Smooth muscle cell (in vitro differentiated cells): ENCODE data around the gene IRF8. TPM values are rescaled to one million over a fixed set of nuclear protein-coding genes. Genes with fewer than 3 reads are reported as not detected.

Experiments
- DNase-seq: peaks from one replicate; lab custom pipeline; 2025; ENCODE audit not compliant: unreplicated experiment; lab: John Stamatoyannopoulos, UW
- H2AFZ ChIP-seq: fragments of 200-600 bp; sonication (generic); 2 replicates; pipeline ENCODE4 v1.6.0; 2016; ENCODE audit warnings: antibody characterized with exemption, low read depth, mild to moderate bottlenecking
- H3F3A ChIP-seq: fragments of 200-600 bp; sonication (generic); 2 replicates; pipeline ENCODE4 v1.6.0; 2017; ENCODE audit warnings: antibody characterized with exemption, low read depth
- H3K27ac ChIP-seq: fragments of 200-600 bp; sonication (generic); 2 replicates; pipeline ENCODE4 v1.5.1; 2016; ENCODE audit warnings: low read depth, mild to moderate bottlenecking
- H3K27me3 ChIP-seq: fragments of 200-600 bp; sonication (generic); 2 replicates; pipeline ENCODE4 v1.6.1; 2016; ENCODE audit warnings: low read depth, mild to moderate bottlenecking
- H3K36me3 ChIP-seq: fragments of 200-600 bp; sonication (generic); 2 replicates; pipeline ENCODE4 v1.5.1; 2016; ENCODE audit warnings: low read depth
- H3K4me1 ChIP-seq: fragments of 200-600 bp; sonication (generic); 2 replicates; pipeline ENCODE4 v1.5.1; 2016; ENCODE audit warnings: low read depth
- H3K4me2 ChIP-seq: fragments of 200-600 bp; sonication (generic); 2 replicates; pipeline ENCODE4 v1.6.0; 2016; ENCODE audit warnings: mild to moderate bottlenecking
- H3K4me3 ChIP-seq: fragments of 200-600 bp; sonication (generic); 2 replicates; pipeline ENCODE4 v1.5.1; 2016; ENCODE audit warnings: mild to moderate bottlenecking
- H3K79me2 ChIP-seq: fragments of 200-600 bp; sonication (generic); 2 replicates; pipeline ENCODE4 v1.6.0; 2016; ENCODE audit warnings: low read depth, mild to moderate bottlenecking
- H3K9ac ChIP-seq: fragments of 200-600 bp; sonication (generic); 2 replicates; pipeline ENCODE4 v1.6.0; 2016; ENCODE audit warnings: low read depth
- H3K9me3 ChIP-seq: fragments of 200-600 bp; sonication (generic); replicated peaks from 2 replicates; pipeline ENCODE4 v1.5.1; 2016; ENCODE audit warnings: low read depth
- H4K20me1 ChIP-seq: fragments of 200-600 bp; sonication (generic); 2 replicates; pipeline ENCODE4 v1.6.0; 2016; ENCODE audit warnings: low read depth
- WGBS: methylation state at CpG from one replicate; pipeline ENCODE4 v1.1.7; 2016; ENCODE audit warnings: low lambda C conversion rate; 5-methylcytosine and 5-hydroxymethylcytosine counted together
- polyA plus RNA-seq: library from polyadenylated mRNA; unstranded; fragments of >200 nt; fragmentation: Nextera tagmentation; extraction: Ambion mirVana; gene quantifications from 2 replicates; pipeline ENCODE4 v1.2.1, GENCODE V29; 2016
- total RNA-seq: library from RNA; depleted of rRNA; stranded (reverse); fragments of >200 nt; gene quantifications from 2 replicates; pipeline ENCODE4 v1.2.3, GENCODE V29; 2014
- TF ChIP-seq, protein P1 (sequence below): fragments of 200-600 bp; sonication (generic); IDR thresholded peaks from 2 replicates; pipeline ENCODE4 v1.5.1; 2017; ENCODE audit warnings: borderline replicate concordance, mild to moderate bottlenecking, antibody characterized with exemption; ENCODE audit not compliant: insufficient read depth, poor library complexity, severe bottlenecking

Gene IRF8
- total and polyA plus RNA-seq, 2 experiments from 2014 or later: 0.88 to 3.4 TPM

DNA sequence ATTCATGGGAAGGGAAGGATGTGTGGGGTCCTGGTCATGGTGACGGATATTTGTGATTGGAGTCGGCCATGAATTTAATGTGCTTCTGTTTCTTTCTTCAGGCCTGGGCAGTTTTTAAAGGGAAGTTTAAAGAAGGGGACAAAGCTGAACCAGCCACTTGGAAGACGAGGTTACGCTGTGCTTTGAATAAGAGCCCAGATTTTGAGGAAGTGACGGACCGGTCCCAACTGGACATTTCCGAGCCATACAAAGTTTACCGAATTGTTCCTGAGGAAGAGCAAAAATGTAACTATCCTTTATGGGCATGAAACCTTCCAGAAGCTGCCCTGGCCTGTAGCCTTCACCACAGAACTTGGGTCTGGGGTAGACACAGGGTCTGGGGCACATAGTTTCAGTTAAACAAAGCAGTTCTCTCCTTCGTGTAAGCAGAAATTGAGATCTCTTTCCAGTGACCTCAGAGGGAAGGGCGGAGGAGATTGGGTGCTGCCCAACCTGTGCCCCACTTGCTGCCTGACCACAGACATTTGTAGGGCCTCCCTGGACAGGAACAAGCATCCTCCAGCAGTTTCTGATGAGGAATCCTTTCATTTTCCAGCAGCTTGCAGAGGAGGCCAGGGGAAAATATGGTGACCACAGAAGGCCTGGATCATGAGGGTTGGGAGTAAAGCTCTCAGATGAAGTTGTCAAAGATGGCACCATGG, 10.1 kb downstream of the IRF8 start:
- H3K36me3 ChIP-seq: no peaks in the 10 kb centered on the region
- H3K79me2 ChIP-seq: no peaks in the 10 kb centered on the region
- H3K4me3 ChIP-seq: no peak overlapping the region
- H3K9me3 ChIP-seq: no peaks in the 10 kb centered on the region
- DNase-seq: no peak
- no peak overlapping the region for H3K4me2 ChIP-seq
- H2AFZ ChIP-seq: no peak overlapping the region
- peaks cover 17% of the 10 kb centered on the region for H3K4me1 ChIP-seq
- WGBS: 97% methylated on average over 10 of the region's 10 CpGs
- no peaks in the 10 kb centered on the region for H3F3A ChIP-seq
- TF ChIP-seq, protein P1, sequence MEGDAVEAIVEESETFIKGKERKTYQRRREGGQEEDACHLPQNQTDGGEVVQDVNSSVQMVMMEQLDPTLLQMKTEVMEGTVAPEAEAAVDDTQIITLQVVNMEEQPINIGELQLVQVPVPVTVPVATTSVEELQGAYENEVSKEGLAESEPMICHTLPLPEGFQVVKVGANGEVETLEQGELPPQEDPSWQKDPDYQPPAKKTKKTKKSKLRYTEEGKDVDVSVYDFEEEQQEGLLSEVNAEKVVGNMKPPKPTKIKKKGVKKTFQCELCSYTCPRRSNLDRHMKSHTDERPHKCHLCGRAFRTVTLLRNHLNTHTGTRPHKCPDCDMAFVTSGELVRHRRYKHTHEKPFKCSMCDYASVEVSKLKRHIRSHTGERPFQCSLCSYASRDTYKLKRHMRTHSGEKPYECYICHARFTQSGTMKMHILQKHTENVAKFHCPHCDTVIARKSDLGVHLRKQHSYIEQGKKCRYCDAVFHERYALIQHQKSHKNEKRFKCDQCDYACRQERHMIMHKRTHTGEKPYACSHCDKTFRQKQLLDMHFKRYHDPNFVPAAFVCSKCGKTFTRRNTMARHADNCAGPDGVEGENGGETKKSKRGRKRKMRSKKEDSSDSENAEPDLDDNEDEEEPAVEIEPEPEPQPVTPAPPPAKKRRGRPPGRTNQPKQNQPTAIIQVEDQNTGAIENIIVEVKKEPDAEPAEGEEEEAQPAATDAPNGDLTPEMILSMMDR: no peak
- no peak overlapping the region for H3K9ac ChIP-seq
- H4K20me1 ChIP-seq: no peaks in the 10 kb centered on the region
- no peaks in the 10 kb centered on the region for H3K27me3 ChIP-seq
- no peak overlapping the region for H3K27ac ChIP-seq

DNA sequence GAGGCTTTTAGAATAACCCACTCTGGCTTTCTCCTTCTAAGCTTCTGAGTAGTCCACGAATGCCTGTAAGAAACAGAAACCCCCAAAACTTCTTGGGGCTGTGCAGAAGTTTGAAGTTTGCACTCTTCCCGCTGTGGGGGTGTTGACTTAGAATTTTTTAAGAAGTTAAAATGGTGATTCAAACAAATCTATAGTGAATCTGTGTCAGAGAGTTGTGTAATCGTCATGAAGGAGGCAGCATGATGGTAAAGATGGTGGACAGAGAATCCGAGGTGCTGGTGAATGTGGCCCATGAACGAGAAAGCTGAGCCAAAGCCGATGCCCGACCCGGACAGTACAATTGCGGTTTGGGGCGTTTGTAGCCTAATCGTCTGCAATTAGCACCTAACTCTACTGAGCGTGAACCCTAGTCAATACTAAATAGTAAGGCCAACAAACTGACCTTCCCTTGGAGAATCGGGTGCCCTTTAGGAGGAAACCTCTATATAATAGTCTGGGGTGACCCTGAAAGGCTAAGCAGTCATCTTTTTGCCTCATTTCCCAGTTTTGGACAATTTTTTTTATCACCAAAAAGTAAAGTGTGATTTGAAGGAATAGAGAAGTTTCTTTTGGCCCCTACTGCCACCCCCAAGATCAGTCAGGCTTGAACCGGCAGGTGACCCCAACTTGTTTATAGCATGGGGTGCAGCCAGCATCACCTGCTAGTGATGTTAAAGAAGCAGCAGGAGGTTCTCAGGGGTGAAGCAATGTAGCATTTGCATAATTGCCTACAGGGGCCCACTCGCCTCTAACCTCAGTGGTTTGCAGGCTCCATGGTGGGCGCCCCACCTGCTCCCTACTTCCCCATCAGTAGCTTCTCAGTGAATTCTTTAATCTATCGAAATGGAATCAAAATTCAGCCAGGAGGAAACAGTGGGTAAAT, 11.2 kb downstream of the IRF8 start:
- WGBS: 94% methylated on average over 17 of the region's 17 CpGs
- no peak overlapping the region for H3K4me3 ChIP-seq
- TF ChIP-seq, protein P1: no peak

DNA sequence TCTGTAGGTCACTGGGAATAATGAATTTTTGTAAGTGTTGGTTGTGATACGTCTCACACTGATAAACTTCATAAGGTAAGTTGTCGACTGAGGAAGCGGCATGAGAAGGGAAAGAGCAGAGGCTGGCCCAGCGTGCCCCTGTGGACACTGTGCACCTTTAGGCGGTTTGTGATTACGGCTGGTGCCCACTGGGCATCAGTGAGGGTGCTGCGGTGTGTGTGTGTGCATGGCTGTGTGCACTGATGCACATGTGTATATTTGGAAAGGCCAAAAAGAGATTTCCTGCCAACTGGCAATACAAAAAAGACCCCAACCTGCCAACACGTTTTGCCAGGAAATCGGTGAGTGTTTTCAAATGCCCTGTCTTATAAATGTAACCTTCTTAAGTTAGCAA, 11.9 kb downstream of the IRF8 start:
- Histone ChIP-seq H3K27ac (no peak overlapping the region), H4K20me1 (no peaks in the 10 kb centered on the region), H3K9ac (no peak overlapping the region), H3K4me2 (no peak overlapping the region), H3K4me3 (no peak overlapping the region), H3K9me3 (no peaks in the 10 kb centered on the region), H3K36me3 (no peaks in the 10 kb centered on the region), H3K79me2 (no peaks in the 10 kb centered on the region), H2AFZ (no peak overlapping the region), H3K4me1 (peaks cover 17% of the 10 kb centered on the region), H3F3A (no peaks in the 10 kb centered on the region), H3K27me3 (no peaks in the 10 kb centered on the region)
- no peak for DNase-seq
- TF ChIP-seq, protein P1: no peak
- WGBS: 94% methylated on average over 9 of the region's 9 CpGs

More for the DNA sequence above, 11.2 kb downstream of the IRF8 start:
- H3K27me3 ChIP-seq: no peaks in the 10 kb centered on the region
- H3K4me2 ChIP-seq: no peak overlapping the region
- no peaks in the 10 kb centered on the region for H3K79me2 ChIP-seq
- H4K20me1 ChIP-seq: no peaks in the 10 kb centered on the region
- no peaks in the 10 kb centered on the region for H3F3A ChIP-seq
- peaks cover 17% of the 10 kb centered on the region for H3K4me1 ChIP-seq
- H2AFZ ChIP-seq: no peak overlapping the region
- no peaks in the 10 kb centered on the region for H3K9me3 ChIP-seq
- H3K36me3 ChIP-seq: no peaks in the 10 kb centered on the region
- no peak overlapping the region for H3K9ac ChIP-seq
- no peak overlapping the region for H3K27ac ChIP-seq
- no peak for DNase-seq
